Gastrocnemius medialis (tissue), 4 donors: ENCODE data around the gene ZC3H12A.
"Not testable (repeated sequence)": the region's sequence is repeated elsewhere in the genome, so short reads cannot be mapped to it uniquely, and the experiment has no call there.

ENCODE experiments used
- CTCF ChIP-seq, 5 experiments: fragments of 450-650 bp in 3 of 5; fragments of 200-600 bp in 2 of 5; sonication (generic) in 2 of 5; IDR thresholded peaks in 4 of 5; conservative IDR thresholded peaks in 1 of 5; 1 replicate in 4 of 5; 2 replicates in 1 of 5; pipeline ENCODE4 v1.5.1; 2016 to 2019; ENCODE audit warnings: antibody characterized with exemption in 5 of 5, mild to moderate bottlenecking in 3 of 5, moderate library complexity in 3 of 5
- POLR2A ChIP-seq, 2 donors: fragments of 450-650 bp; IDR thresholded peaks; one replicate each; pipeline ENCODE4 v1.6.1; 2017; ENCODE audit warnings: antibody characterized with exemption in 2 of 2, mild to moderate bottlenecking in 2 of 2, moderate library complexity in 2 of 2

GRCh38 chr1:37529888-37530287, 55.5 kb downstream of the ZC3H12A start:
- TF ChIP-seq CTCF (IDR thresholded peaks at IDR 0.05 in 4 of 5, conservative IDR thresholded peaks at IDR 0.05 in 1 of 5); POLR2A (IDR thresholded peaks at IDR 0.05): not testable (repeated sequence)
